Measurements from ENCODE around the gene BEND3.
A peak's percentile ranks its signal among the peaks of the same experiment; 100 is the strongest.
"Not testable (repeated sequence)": the region's sequence is repeated elsewhere in the genome, so short reads cannot be mapped to it uniquely, and the experiment has no call there.

The BEND3 gene

GRCh38 chr6:107114926-107115694, at the start of gene BEND3:
BEND3 (minus strand) TSS chr6:107115515; CDS start chr6:107099285, 16,230 bp downstream.
- peak; percentile 62 for DNase-seq

- DNase-seq, result not testable (repeated sequence)
Observed at GRCh38 chr6:107164299-107164698, 49.0 kb upstream of the BEND3 start.

GRCh38 chr6:107161521-107161920, 46.2 kb upstream of the BEND3 start:
- no peak for DNase-seq

DNA sequence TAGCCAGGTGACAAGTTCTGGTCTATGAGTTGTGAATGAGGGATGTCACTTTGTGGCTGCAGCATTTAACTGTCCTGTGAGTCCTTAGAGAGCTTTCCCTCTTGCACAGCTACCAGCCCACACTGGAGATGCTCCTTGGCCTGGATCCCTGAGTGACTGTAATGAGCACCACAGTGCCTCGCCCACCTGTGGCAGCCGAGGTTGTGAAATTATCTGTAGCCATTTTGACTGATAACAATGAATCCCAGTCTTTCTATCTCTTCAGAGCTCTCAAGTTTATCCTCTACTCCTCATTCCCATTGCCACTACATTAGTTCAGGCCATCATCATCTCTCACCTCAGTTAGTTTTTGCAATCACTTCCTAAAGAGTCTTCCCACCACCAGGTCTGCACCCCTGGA, 41.3 kb upstream of the BEND3 start:
- DNase-seq, result no peak

- DNase-seq, result no peak
Observed at GRCh38 chr6:107154801-107155160, 39.5 kb upstream of the BEND3 start.

DNA sequence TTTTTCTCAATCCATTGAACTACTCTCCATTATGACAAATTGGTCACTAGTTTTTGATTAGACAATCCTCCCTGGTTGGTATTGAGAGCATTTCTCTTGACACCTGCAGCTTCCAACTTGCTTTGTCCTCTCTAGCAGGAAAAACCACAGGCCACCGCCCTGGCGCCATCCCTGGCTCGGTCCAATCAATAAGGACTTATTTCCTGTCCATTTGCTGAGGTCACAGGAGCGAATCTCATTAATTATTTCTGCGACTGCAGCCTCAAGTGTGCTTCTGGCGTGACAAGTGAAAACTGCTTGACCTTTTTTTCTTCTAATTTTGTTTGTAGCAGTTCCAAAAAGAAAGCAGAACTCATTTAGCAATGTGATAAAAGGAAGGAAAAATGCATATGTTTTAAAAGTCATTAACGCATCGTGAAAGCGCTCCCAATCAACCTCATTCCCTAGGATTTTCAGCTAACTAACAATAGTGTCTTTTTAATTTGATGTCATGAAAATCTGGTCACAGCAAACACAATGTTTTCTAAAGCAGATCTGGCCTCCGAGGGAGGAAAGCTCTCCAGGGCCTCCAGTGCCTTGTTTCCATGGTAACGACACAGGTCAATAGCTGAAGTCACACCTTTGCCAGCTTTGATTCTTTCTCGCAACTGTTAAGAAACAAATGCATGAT, 39.0 kb upstream of the BEND3 start:
- no peak for DNase-seq

- no peak for DNase-seq
Observed at GRCh38 chr6:107152638-107153430, 37.5 kb upstream of the BEND3 start.

- no peak for DNase-seq
Observed at GRCh38 chr6:107144666-107145065, 29.4 kb upstream of the BEND3 start.

GRCh38 chr6:107144014-107144413, 28.7 kb upstream of the BEND3 start:
- DNase-seq, result no peak

- DNase-seq, result no peak
Observed at GRCh38 chr6:107140581-107140980, 25.3 kb upstream of the BEND3 start.

DNA sequence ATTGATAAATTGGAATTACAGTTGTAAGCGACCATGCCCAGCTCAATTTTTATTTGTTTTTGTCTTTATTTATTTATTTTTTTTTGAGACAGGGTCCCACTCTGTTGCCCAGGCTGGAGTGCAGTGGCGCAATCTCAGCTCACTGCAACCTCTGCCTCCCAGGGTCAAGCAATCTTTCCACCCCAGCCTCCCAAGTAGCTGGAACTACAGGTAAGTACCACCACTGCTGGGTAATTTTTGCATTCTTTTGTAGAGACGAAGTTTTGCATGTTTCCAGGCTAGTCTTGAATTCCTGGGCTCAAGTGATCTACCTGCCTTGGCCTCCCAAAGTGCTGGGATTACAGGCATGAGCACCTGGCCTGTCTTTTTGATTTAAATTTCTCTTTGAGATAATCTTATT, 21.0 kb upstream of the BEND3 start:
- DNase-seq, result not testable (repeated sequence)

GRCh38 chr6:107135048-107135680, 19.8 kb upstream of the BEND3 start:
- not testable (repeated sequence) for DNase-seq

DNA sequence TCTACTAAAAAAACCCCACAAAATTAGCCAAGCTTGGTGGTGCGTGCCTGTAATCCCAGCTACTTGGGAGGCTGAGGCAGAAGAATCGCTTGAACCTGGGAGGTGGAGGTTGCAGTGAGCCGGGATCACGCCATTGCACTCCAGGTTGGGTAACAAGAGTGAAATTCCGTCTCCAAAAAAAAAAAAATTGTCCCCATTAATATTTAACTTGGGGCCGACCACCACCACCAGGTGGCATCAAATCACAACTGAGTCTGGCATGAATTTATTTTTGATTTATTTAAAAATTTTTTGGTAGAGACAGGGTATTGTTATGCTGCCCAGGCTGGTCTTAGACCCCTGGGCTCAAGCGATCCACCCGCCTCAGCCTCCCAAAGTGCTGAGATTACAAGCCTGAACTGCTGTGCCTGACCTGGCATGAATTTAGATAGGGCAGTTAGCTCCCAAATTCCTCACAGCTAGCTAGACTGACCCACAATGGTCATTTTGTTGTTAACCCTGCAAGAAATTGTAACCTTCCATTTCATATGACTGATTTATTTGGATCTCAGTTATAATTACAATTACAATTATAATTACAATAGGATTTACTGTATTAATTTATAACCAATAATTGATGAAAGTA, 17.1 kb upstream of the BEND3 start:
- DNase-seq, result no peak

- DNase-seq, result no peak
Observed at GRCh38 chr6:107129370-107129925, 14.1 kb upstream of the BEND3 start.

- no peak for DNase-seq
Observed at GRCh38 chr6:107128577-107128976, 13.3 kb upstream of the BEND3 start.

DNA sequence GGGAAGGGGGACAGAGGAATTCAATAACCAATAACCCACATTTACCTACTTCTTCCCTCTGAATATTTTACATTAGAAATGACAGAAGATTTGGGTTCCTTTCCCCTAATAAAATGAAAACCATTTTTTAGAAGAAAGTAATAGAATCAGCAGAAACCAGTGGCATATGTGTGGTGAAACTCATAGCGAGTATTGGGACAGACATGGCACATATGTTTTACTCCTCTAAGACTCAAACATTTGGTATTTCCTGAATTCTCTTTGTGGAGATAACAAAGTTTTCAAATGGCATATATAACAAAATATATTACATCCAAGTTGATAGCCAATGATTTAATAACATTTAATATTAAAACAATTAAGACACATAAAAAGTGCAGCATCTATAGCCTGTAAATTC, 12.9 kb upstream of the BEND3 start:
- no peak for DNase-seq

GRCh38 chr6:107125771-107126170, 10.5 kb upstream of the BEND3 start:
- DNase-seq, result no peak

- DNase-seq, result no peak
Observed at GRCh38 chr6:107124934-107125348, 9.6 kb upstream of the BEND3 start.

GRCh38 chr6:107123501-107123900, 8.2 kb upstream of the BEND3 start:
- DNase-seq, result no peak

DNA sequence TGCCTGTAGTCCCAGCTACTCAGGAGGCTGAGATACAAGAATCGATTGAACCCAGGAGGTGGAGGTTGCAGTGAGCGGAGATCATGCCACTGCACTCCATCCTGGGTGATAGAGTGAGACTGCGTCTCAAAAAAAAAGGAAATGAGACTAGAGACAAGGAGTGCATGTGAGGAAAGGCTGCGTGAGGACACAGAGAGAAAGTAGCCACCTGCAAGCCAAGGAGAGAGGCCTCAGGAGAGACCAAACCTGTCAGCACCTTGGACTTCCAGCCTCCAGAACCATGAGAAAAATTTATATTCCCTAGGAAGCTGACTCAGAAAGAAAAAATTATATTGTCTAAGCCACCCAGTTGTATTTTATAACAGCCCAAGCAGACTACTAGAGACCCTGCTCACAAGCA, 7.4 kb upstream of the BEND3 start:
- DNase-seq, result no peak

DNA sequence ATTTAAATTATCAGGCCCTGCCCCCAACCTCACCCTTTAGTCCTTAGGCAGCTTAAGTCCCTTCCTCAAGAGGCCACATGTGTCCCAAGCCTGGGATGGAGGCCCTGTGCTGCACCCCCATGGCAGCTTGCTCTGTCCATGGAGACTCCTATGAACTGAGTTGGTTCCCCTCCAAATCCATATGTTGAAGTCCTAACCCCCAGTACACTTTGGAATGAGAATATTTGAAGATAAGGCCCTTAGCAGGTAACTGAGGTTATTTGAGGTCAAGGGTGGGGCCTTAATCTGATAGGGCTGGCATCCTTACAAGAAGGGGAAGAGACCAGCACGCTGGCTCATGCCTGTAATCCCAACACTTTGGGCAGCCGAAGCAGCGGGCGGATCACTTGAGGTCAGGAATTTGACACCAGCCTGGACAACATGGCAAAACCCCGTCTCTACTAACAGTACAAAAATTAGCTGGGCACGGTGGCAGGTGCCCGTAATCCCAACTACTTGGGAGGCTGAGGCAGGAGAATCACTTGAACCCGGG, 6.7 kb upstream of the BEND3 start:
- no peak for DNase-seq

- DNase-seq, result no peak
Observed at GRCh38 chr6:107121266-107121665, 6.0 kb upstream of the BEND3 start.

Measured in activated T-cell treated with anti-CD3 and anti-CD28 coated beads for 4 hours (primary cell).